GM15510 (cell line): ENCODE results near the gene IRAK1.

Experiments
- POLR2A ChIP-seq: IDR thresholded peaks from 3 replicates; pipeline ENCODE4 v1.6.1; 2011; ENCODE audit warnings: borderline replicate concordance; ENCODE audit not compliant: insufficient read length; ENCODE audit errors: extremely low read depth

IRAK1 gene

GRCh38 chrX:154000051-154000450, 19.7 kb downstream of the IRAK1 start:
- no peak for TF ChIP-seq POLR2A

- no peak for TF ChIP-seq POLR2A
Observed at GRCh38 chrX:153999359-154000037, 20.2 kb downstream of the IRAK1 start.

GRCh38 chrX:153995504-153995903, 24.2 kb downstream of the IRAK1 start:
- TF ChIP-seq POLR2A = no peak

- no peak for TF ChIP-seq POLR2A
Observed at GRCh38 chrX:153993978-153994377, 25.7 kb downstream of the IRAK1 start.

GRCh38 chrX:153993079-153993478, 26.6 kb downstream of the IRAK1 start:
- no peak for TF ChIP-seq POLR2A

- no peak for TF ChIP-seq POLR2A
Observed at GRCh38 chrX:153992180-153992579, 27.5 kb downstream of the IRAK1 start.

- no peak for TF ChIP-seq POLR2A
Observed at GRCh38 chrX:153991013-153991580, 28.6 kb downstream of the IRAK1 start.

- no peak for TF ChIP-seq POLR2A
Observed at GRCh38 chrX:153989973-153990655, 29.6 kb downstream of the IRAK1 start.

GRCh38 chrX:153988493-153988892, 31.2 kb downstream of the IRAK1 start:
- TF ChIP-seq POLR2A = no peak

- no peak for TF ChIP-seq POLR2A
Observed at GRCh38 chrX:153984351-153985178, 35.1 kb downstream of the IRAK1 start.

GRCh38 chrX:153983321-153983801, 36.3 kb downstream of the IRAK1 start:
- no peak for TF ChIP-seq POLR2A

GRCh38 chrX:153981771-153982533, 37.8 kb downstream of the IRAK1 start:
- no peak for TF ChIP-seq POLR2A

GRCh38 chrX:153981231-153981630, 38.5 kb downstream of the IRAK1 start:
- no peak for TF ChIP-seq POLR2A

- no peak for TF ChIP-seq POLR2A
Observed at GRCh38 chrX:153974726-153975286, 44.9 kb downstream of the IRAK1 start.
